NCI-H774 (cell line): ENCODE results near the gene RAB1A.

Experiments used
- DNase-seq: peaks from one replicate; lab custom pipeline; 2025; lab: John Stamatoyannopoulos, UW

The RAB1A gene

DNA sequence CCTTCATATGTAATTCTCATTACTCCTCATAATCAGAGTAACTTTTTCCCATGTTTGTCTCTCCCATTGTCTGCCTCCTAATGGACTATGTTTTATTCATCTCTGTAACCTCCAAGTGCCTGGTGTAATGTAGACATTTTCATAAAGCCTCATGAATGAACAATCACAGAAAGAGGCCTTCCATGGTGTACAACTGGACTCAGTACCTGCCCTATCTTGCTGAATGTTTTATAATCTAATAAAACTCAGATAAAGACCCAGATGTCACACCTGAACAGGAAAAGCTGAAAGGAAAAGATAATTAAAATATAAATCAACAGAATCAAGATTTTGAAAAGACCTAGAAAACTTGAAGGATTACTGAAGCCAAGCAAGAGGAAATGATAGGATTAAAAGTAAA, 36.7 kb downstream of the RAB1A start:
- DNase-seq = no peak

DNA sequence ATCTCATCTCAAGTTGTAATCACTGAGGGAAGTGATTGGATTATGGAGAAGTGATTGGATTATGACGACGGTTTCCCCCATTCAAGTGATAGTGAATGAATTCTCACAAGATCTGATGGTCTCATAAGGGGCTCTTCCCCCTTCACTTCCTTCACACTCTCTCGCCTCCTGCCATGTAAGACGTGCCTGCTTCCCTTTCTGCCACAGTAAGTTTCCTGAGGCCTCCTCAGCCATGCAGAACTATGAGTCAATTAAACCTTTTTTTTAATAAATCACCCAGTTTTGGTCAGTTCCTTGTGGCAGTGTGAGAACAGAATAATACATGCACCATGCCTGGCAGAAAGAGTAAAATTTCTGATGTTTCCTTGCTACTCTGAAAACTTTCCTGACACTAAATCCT, 37.1 kb downstream of the RAB1A start:
- DNase-seq = no peak

DNA sequence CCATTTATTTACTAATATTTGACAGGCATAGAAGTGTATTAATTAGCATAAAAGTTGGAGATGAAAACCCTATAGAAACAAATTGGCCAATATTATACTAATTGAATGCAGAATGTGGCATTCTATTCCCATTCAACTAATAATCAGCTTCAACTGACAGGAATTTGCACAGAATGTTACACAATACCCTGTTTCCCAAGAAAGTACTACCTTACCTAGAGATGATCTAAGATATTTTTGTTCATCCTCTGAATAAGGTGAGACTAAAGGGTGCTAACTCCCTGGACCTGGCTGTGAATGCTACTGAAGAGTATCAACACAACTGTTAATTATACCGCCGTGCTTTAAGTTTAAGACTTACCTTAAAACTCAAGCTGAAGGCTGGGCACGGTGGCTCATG, 44.8 kb downstream of the RAB1A start:
- no peak for DNase-seq

DNA sequence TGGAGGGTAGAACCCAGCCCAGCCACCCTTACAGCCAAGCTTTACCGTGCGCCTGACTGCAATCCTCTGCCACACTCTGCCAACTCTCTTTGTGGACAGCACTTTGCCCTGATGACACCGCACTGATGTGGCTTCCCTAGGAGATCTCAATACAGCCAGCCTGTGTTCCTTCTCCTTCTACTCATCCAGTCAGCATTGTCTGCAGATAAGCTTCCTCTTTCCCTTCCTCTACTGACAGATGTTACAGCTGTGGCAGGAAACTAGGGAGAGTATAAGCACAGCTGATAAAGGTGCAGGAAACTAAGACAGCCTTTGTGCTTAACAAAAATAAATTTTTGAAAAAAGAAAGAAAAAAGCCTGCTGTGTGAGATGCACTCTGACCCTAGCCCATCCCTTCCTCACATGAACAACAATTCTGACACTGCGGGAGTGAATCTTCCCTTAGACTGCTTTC, 48.6 kb downstream of the RAB1A start:
- DNase-seq = no peak

DNA sequence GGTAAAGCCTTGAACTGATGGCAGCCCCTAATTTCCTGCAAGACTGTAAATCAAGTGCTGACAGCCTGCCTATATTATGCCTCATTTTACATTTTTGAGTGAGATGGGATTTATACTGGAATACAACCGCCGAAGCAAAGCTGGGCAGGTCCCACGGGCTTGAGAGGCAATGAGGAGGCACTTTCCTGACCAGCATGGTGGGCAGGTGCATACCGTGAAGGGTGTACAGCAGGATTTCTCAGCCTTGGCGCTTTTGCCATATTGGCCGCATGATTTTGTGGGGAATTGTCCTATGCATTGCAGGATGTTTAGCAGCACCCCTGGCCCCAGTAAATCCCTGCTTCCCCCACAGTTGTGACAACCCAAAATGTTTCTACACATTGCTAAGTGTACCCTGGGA, 50.9 kb downstream of the RAB1A start:
- DNase-seq = no peak

DNA sequence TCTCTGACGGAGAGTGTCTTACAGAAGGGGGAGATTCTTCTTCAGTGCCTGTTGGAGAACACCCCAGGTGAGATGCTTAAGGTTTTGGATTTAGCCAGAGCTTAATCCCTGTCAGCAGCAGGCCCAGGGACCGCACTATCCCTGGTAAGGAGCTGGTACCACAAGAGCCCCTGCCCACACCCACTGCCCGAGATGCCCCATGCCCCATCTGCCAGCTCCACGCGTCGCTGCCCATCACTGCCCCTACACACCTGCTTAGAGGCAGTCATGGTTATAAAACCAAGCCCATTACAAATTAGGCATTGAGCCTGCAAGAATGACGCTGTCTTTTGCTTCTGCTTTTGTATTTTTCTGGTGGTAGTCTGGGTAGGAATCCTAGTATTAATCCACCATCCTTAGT, 52.0 kb downstream of the RAB1A start:
- no peak for DNase-seq

DNA sequence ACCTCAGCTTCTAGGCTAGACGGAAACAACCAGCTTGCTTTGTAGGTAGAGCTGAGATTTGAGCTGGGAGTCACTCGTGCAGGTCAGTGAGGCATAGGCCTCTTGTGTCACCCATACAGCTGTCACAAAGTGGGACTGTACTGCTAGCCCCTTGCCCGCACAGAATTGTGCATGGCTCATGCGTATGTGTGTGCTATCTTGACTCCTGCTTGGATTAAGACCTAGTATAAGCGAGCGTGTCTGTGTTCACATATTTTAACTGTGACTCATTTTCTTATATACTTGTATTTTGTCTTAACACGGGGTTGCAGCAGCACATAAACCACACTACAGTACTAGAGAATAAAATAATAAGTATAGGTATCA, 53.6 kb downstream of the RAB1A start:
- DNase-seq = no peak

DNA sequence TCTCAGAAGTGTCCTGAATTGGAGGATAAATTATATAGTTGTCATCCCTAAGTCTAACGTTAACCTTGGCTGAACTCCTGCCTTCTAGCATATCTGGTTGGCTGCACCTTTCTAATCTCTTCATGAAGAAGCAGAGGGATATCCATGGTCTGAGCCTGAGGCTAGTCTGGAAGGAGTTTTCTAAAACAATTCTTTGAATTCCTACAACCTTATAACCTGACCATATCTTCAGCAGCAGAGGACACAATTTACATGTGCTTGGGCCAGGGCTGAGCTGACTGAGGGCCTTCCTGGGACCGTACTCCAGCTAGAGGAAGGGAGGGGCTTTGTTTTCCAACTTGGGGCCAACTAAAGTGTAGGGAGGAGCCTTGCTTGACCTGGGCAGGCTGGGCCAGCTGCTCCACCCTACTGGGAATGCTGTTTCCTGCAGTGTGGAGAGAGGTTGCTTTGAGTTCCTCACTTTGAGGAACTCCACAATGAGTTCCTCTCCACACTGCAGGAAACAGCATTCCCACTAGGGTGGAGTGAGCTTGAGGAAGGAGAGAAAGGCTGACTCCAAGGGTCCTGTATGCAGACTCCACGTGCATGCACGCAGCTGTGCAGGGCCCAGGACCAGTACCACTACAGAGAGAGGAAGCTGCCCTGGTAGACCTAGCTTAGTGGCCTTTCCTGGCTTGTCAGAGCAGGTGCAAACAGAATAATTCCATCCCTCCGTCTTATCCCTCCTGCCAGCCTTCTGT, 54.1 kb downstream of the RAB1A start:
- DNase-seq = no peak

DNA sequence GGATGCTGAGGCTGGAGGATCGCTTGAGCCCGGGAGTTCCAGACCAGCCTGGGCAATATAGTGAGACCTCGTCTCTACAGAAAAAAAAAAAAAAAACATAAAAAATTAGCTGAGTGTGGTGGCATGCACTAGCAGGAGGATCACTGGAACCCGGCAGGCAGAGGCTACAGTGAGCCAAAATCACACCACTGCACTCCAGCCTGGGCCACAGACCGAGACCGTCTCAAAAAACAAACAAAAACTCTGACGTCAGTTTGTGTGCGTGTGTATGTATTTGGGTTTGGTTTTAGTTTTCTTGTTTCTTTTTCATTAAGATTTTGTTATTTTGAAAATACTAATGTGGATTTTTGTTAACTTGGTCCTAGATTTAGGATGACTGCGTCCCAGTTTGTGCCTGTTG, 54.7 kb downstream of the RAB1A start:
- DNase-seq = no peak

DNA sequence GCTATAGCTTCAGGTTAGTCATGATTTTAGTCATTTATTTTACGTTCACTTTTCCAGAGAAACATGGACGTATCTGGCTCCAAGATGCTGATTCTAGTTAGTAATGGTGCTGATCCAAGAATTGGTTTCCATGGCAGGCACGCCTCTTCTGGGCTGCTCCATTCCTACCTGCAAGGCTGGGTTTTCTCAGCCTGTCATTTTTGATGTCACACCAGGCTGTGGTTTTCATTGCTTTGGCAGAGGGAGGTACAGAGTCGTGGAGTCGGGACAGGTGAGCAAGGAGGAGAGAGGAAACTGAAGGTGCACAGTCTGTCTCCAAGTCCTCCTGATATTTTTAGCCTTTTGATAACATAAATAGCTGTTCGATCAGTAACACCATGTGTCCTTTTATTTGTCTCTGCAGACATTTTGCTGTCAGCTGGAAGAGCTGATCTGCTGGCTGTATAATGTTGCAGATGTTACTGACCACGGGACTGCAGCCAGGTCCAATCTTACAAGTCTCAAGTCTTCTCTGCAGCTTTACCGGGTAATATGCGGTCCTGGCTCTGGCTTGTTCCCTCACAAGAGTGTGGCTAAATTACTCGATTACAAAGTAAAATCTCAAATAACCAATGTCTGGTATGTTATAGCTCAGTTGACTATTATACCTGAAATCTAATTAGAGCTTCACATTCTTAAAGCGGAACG, 55.9 kb downstream of the RAB1A start:
- DNase-seq = no peak

DNA sequence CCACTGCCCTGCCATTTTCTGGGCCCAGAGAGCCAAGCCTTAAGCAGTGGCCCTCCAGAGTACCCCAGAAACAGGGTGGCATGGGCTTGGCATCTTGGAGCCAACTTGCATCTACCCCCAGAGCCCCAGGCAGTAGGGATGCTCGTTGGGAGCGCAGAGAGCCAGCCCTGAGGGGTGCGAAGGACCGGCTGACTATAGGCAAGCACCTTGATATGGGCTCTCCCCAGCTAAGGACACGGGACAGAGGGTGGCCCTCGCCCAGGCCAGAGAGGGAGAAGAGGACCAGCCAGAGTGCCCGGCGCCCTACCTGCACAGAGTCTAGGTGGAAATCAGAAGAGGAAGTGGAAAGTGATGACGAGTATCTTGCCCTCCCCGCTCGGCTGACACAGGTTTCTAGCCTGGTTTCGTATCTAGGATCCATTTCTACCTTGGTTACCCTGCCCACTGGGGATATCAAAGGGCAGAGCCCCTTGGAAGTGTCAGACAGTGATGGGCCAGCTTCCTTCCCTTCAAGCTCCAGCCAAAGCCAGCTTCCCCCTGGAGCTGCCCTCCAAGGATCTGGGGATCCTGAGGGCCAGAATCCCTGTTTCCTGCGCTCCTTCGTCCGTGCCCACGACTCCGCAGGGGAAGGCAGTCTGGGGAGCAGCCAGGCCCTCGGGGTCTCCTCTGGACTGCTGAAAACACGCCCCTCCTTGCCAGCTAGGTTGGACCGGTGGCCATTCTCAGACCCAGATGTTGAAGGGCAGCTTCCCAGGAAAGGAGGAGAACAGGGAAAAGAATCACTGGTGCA, 57.5 kb downstream of the RAB1A start:
- no peak for DNase-seq

DNA sequence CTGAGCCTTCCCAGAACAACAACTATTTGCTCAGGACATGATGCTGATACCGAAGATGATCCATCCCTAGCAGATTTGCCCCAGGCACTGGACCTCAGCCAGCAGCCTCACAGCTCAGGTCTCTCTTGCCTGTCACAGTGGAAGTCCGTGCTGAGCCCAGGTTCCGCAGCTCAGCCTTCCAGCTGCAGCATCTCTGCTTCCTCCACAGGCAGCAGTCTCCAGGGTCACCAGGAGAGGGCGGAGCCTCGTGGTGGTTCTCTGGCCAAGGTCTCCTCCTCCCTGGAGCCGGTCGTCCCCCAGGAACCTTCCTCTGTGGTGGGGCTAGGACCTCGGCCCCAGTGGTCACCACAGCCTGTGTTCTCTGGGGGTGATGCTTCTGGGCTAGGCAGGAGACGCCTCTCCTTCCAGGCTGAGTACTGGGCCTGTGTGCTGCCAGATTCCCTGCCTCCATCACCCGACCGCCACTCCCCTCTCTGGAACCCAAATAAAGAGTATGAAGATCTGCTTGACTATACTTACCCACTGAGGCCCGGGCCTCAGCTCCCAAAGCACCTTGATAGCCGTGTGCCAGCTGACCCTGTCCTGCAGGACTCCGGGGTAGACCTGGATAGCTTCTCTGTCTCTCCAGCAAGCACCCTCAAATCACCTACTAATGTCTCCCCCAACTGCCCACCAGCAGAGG, 58.3 kb downstream of the RAB1A start:
- DNase-seq = no peak

DNA sequence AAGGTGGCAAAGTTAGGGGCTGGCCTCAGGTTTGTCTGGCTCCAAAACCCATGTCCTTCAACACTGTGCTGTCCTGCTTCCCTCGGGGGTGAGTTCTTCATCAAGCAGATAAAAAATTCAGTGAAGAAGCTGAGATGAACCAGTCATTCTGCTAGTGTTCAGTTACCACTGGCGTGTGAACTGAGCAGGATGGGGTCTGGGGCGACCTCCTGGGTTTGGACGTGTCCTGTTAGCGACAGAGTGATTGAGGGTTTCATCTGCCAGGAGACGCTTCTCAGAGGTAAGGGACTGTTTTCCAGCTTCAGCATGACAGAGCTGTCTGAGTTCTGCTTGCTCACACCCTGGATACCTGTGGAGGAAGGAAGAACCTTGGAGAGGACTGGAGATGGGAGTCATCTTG, 59.0 kb downstream of the RAB1A start:
- DNase-seq = no peak

DNA sequence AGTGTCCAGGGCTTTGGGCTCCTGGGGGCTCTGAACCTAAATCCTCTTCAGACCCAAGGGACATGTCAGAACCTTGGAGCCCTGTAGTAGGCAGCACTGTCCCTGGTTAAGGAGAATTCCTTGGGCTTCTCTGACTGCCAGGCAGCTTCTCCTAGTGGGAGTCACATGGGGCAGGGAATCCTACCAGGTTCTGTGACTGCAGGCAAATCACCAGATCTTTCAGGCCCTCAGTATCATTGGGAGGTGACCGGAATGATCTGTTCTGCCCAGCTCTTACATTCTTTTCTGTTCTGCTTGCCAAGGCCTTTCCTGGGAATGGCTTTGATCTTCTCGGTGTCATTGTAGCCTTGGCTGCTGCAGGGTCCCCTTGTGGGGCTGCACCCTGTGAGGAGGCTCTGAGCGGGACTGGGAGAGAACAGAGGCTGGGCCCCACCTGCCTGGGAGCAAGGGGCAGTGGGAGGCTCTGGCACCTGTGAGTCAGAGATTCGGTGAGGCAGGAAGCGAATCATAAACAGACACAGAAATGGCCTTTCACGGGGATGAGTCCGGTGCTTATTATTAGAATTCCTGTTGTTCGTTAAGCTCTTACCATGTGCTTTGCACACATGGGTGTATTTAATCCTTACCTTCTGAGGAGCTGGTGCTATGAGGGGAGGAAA, 59.6 kb downstream of the RAB1A start:
- no peak for DNase-seq

DNA sequence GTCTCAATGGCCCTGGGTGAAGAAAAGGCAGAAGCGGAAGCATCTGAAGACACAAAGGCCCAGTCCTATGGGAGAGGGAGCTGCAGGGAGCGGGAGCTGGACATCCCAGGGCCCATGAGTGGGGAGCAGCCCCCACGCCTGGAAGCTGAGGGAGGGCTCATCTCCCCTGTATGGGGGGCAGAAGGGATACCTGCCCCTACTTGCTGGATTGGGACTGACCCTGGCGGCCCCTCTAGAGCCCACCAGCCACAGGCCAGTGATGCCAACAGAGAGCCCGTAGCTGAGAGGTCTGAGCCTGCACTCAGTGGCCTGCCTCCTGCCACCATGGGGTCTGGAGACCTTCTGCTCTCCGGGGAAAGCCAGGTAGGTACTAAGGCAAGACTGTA, 60.5 kb downstream of the RAB1A start:
- no peak for DNase-seq

DNA sequence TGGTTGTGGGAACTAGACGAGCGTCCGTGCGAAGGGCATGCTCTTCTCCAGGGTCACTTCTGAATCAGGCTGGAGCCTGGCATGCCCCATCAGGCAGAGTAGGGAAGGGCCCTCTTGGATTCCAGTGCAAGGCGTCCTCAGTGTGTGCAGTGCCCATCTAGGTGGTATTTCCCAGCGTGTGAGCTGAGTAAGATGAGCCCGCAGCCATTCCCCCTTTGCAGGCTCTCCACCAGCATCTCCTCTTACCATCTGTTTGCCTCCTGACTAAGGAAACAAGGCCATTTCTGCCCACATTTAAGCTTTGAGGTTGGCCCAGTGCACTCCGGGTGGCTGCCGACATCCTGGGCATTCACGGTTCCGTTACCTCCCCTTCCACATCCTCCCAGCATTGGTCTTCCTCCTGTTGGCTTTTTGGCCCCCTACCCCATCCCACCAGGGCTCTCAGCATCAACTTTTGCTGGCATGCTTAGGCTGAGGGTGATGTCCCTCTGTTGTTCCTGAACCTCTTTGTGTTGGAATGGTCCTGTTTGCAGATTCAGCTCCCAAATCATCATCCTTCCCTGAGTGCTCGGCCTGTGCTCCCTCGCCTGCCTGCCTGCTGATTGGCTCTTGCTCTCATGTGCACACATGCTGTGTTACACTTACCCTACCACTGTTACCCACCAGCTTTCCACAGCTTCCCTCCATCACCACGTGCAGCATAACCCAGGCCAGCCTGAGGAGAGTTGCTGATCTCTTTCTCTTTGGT, 61.9 kb downstream of the RAB1A start:
- no peak for DNase-seq

DNA sequence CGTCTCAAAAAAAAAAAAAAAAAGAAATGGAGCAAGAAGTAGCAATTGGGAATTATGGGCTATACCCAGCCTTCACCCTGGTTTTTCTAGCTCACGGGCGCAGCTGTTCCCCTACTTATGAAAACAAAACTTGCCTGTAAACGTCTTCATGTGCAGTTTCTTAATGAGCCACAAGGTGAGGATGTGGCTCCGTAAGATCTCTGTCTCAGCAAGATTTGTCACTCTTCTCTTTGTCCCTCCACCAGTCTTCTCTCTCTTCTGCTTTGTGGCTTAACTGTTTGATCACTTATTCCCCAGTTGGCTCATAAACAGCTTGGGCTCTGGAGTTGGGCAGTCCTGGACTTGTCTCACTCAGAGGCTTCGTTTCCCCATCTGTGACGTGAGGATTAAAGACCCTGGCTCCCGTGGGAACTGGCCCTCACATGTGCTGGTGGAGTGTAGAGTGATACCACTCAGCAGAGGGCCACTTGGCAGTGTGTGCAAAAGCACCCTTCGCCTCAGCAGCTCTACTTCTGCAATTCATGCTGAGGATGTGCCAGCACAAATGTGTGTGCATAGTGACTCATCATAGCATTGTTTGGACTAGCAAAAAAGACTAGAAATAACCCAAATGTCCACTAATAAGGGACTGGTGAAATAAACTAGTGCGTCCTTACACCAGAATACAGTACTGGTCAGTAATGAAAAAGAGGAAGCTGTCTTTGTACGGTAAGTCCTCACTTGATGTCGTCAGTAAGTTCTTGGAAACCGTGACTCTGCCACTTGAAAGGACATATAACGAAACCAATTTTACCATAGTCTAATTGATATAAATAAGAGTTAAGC, 65.0 kb downstream of the RAB1A start:
- no peak for DNase-seq

DNA sequence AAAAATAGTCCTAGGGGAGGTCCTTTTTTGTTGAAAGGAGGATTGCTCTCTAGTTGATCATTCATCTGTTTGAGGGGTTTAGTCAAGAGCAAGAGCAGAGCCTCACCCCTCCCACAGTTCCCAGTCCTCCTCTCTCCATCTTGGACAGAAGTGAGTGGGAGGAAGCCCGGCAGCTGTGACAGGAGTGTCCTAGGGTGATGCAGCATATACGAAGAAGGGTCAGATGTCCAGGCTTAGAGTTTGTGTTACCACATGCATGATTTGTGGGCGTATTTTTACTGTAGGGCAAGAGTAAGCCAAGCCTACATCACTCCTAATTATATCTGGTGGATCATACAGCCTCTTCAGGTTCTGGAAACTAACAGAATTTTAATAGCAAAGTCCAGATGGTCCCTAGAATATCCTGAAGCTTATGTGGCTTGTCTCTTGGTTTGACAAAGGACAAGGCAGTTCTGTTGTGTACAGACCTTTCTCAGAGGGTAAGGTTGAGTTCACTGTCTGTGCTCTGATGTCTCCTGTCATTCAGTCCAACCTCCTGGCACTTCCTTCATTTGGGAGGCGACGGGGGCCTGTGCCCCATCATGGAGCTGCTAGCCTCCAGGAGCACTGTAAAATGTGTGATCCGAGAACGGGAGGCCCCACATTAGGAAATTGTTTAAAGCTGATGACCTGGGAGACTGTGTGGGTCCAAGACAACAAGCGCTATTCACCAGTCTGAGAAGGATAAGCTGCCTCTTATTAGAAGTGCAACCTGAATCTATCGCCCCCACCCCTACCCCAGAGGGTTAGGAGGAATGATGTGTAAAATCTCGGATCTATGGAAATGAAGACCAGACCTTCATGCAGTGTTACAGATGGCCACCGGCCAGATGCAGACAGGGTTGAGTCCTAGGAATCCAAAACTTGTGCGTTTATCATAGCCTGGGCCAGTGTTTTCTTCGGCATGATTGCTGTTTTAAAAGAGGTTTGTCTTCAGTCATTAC, 66.8 kb downstream of the RAB1A start:
- no peak for DNase-seq

DNA sequence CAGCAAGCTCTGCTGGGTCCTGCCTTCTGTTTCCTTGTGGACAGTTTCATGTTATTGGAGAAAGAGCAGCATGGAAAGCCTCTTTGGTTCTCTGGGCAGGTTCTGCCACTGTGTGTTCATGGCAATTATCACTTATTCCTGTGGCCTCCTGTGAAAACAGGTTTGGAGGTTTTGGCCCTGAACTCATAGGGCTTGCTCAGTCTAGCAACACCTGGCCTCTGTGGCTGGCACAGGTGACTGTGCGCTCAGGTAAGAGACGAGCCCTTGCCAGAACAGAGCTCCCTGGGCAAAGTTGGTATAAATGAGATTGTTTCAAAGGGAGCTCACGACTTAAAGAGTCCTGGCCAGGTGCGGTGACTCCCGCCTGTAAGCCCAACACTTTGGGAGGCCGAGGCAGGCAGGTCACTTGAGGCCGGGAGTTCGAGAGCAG, 68.0 kb downstream of the RAB1A start:
- no peak for DNase-seq
